Gastrocnemius medialis (tissue), 4 donors: Measurements from ENCODE around the gene NFX1. TPM values are rescaled to one million over a fixed set of nuclear protein-coding genes. Genes with fewer than 3 reads are reported as not detected.
A peak's percentile ranks its signal among the peaks of the same experiment; 100 is the strongest.

ENCODE experiments used
- ATAC-seq, 2 donors: fragments of 150-250 bp; one replicate each; pipeline ENCODE4 v1.9.1; 2016
- DNase-seq, 2 donors: peaks; one replicate each; pipeline ENCODE4 v3.0.0-alpha.2; 2019
- H3K27ac ChIP-seq, 4 donors: fragments of 200-600 bp; sonication (generic); 1 replicate in 1 of 4; 2 replicates in 3 of 4; pipeline ENCODE4 v1.5.1; 2016 to 2018; ENCODE audit warnings: mild to moderate bottlenecking in 2 of 4, moderate library complexity in 1 of 4
- H3K27me3 ChIP-seq, 3 donors: fragments of 200-600 bp; sonication (generic) in 2 of 3; 1 replicate in 1 of 3; 2 replicates in 2 of 3; pipeline versions ENCODE4 v1.5.1 to v1.6.0; 2016 to 2019; ENCODE audit warnings: mild to moderate bottlenecking in 1 of 3, moderate library complexity in 1 of 3
- H3K36me3 ChIP-seq, 2 donors: fragments of 200-600 bp; sonication (generic) in 1 of 2; one replicate each; pipeline ENCODE4 v1.5.1; 2017 to 2018
- H3K4me1 ChIP-seq, 2 donors: fragments of 200-600 bp; sonication (generic) in 1 of 2; one replicate each; pipeline ENCODE4 v1.5.1; 2016 to 2017; ENCODE audit warnings: mild to moderate bottlenecking in 2 of 2
- H3K4me3 ChIP-seq, 4 donors: fragments of 200-600 bp; sonication (generic) in 3 of 4; 1 replicate in 1 of 4; 2 replicates in 3 of 4; pipeline ENCODE4 v1.5.1; 2016 to 2019; ENCODE audit warnings: mild to moderate bottlenecking in 2 of 4
- H3K9me3 ChIP-seq, 3 donors: fragments of 200-600 bp; sonication (generic) in 2 of 3; 1 replicate in 1 of 3; 2 replicates in 2 of 3; pipeline ENCODE4 v1.5.1; 2016 to 2019
- CTCF ChIP-seq, 5 experiments: fragments of 450-650 bp in 3 of 5; fragments of 200-600 bp in 2 of 5; sonication (generic) in 2 of 5; IDR thresholded peaks in 4 of 5; conservative IDR thresholded peaks in 1 of 5; 1 replicate in 4 of 5; 2 replicates in 1 of 5; pipeline ENCODE4 v1.5.1; 2016 to 2019; ENCODE audit warnings: antibody characterized with exemption in 5 of 5, mild to moderate bottlenecking in 3 of 5, moderate library complexity in 3 of 5
- POLR2A ChIP-seq, 2 donors: fragments of 450-650 bp; IDR thresholded peaks; one replicate each; pipeline ENCODE4 v1.6.1; 2017; ENCODE audit warnings: antibody characterized with exemption in 2 of 2, mild to moderate bottlenecking in 2 of 2, moderate library complexity in 2 of 2
- in situ Hi-C, 4 donors: fragments of 200-750 bp; cut with MboI; loops; one replicate each; pipeline versions ENCODE4 v1.15.0 to v1.8.0; 2017; ENCODE audit warnings: low sequenced_read_pairs in 4 of 4
- intact Hi-C: fragments of 100-400 bp; cut with DNase I; formaldehyde crosslinking; loops from one replicate; pipeline ENCODE4 v1.15.1; 2023; ENCODE audit warnings: low total_unique reads
- total RNA-seq, 4 donors: library from RNA; depleted of rRNA; stranded (reverse); fragments of >200 nt; gene quantifications; one replicate each; pipeline versions ENCODE4 v1.1.0 to v1.2.3, GENCODE V29; 2016

The NFX1 gene
- total RNA-seq, 4 donors from 2014 or later = 29.8 to 52.0 (median 40.6) TPM

- in situ Hi-C loops = loop anchor here in 2 of 4 donors (10.0 to 25.0 kb wide), 2 partner anchors 165 to 177 kb away; partner anchors contain the start of gene NOL6 (in 2 of the 2)
- DNase-seq (peak; percentile 52 to 63), ATAC-seq (peak; percentile 62 to 74)
- TF ChIP-seq POLR2A (IDR thresholded peaks at IDR 0.05) (no peak), CTCF (IDR thresholded peaks at IDR 0.05 in 4 of 5, conservative IDR thresholded peaks at IDR 0.05 in 1 of 5) (no peak)
- Histone ChIP-seq H3K27ac (peak overlapping the region; percentile 62 to 80 (median 68)), H3K9me3 (no peaks in the 10 kb centered on the region), H3K27me3 (no peaks in the 10 kb centered on the region), H3K4me3 (no peak overlapping the region), H3K4me1 (peaks cover 67 to 78% of the 10 kb centered on the region in 2 donors), H3K36me3 (peaks cover 0 to 62% of the 10 kb centered on the region in 2 donors)
- intact Hi-C loops = no loop called here
Observed at GRCh38 chr9:33297432-33297831, 7.1 kb downstream of the NFX1 start.

GRCh38 chr9:33300546-33300945 is 10.2 kb downstream of the NFX1 start:
- TF ChIP-seq POLR2A (IDR thresholded peaks at IDR 0.05) (no peak), CTCF (IDR thresholded peaks at IDR 0.05 in 4 of 5, conservative IDR thresholded peaks at IDR 0.05 in 1 of 5) (no peak)
- Histone ChIP-seq H3K27me3 (no peaks in the 10 kb centered on the region), H3K27ac (peak overlapping the region; percentile 62 to 81 (median 72)), H3K4me1 (peaks cover 41 to 46% of the 10 kb centered on the region in 2 donors), H3K36me3 (peaks cover 0 to 86% of the 10 kb centered on the region in 2 donors), H3K9me3 (no peaks in the 10 kb centered on the region), H3K4me3 (no peak overlapping the region)
- ATAC-seq = peak; percentile 65 to 66
- intact Hi-C loops = no loop called here
- in situ Hi-C loops = no loop called here
- DNase-seq = peak in 1 of 2 donors; percentile 62

DNA sequence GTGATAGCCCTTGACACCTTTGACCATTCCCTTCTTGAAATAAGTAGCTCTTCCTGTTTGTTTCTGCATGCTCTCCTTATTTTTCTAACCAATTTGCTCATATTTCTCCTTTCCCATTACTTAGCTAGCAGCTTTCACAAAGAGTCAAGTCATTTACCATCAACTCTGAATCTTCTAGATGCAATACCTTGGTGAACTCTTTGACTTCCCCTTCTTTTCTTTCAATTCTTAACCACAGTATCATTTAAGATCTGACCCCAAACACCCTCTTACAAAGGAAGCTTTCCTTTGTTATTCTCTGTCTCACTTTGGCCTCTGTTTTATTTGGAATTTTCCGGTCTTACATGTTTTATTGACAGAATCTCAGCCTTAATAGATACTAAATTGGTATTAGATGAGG is 14.0 kb downstream of the NFX1 start:
- DNase-seq = no peak
- H3K4me1 ChIP-seq = peaks cover 16 to 17% of the 10 kb centered on the region in 2 donors
- in situ Hi-C loops = no loop called here

DNA sequence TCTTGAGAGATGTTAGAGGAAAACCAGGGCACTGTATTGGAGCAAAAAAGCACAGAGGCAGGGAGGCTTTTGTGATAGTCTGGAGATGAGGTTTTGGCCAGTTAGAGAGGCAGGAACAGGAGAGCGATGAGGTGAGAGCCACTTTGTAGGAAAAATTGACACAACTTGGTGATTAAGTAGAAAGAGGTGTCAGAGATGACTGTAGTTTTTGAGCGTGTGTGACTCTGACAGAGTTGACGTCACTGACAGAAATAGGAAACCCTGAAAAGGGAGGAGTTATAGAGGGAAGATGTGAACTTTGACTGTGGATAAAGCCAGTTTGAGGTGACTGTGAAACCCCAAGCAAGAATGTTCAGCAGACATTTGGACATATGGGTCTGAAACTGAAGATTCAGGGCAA is 15.7 kb downstream of the NFX1 start:
- Histone ChIP-seq H3K9me3 (no peaks in the 10 kb centered on the region), H3K4me3 (no peak overlapping the region), H3K36me3 (peaks cover 0 to 95% of the 10 kb centered on the region in 2 donors), H3K27me3 (no peaks in the 10 kb centered on the region), H3K27ac (peak overlapping the region in 3 of 4 donors; percentile 31 to 55 (median 47)), H3K4me1 (peaks cover 5 to 14% of the 10 kb centered on the region in 2 donors)
- in situ Hi-C loops = no loop called here
- intact Hi-C loops = no loop called here
- TF ChIP-seq CTCF (IDR thresholded peaks at IDR 0.05 in 4 of 5, conservative IDR thresholded peaks at IDR 0.05 in 1 of 5) = no peak
- TF ChIP-seq POLR2A (IDR thresholded peaks at IDR 0.05) = no peak
- DNase-seq = no peak
- ATAC-seq = peak in 1 of 2 donors; percentile 51

More for the DNA sequence above, 14.0 kb downstream of the NFX1 start:
- TF ChIP-seq POLR2A (IDR thresholded peaks at IDR 0.05) (no peak), CTCF (IDR thresholded peaks at IDR 0.05 in 4 of 5, conservative IDR thresholded peaks at IDR 0.05 in 1 of 5) (no peak)
- Histone ChIP-seq H3K27ac (no peak overlapping the region), H3K4me3 (no peak overlapping the region), H3K36me3 (peaks cover 0 to 96% of the 10 kb centered on the region in 2 donors), H3K9me3 (no peaks in the 10 kb centered on the region), H3K27me3 (no peaks in the 10 kb centered on the region)
- no peak for ATAC-seq
- intact Hi-C loops = no loop called here

GRCh38 chr9:33307067-33307466 is 16.8 kb downstream of the NFX1 start:
- no peak for TF ChIP-seq CTCF (IDR thresholded peaks at IDR 0.05 in 4 of 5, conservative IDR thresholded peaks at IDR 0.05 in 1 of 5)
- TF ChIP-seq POLR2A (IDR thresholded peaks at IDR 0.05) = no peak
- no peaks in the 10 kb centered on the region for H3K27me3 ChIP-seq
- H3K36me3 ChIP-seq = peaks cover 0 to 95% of the 10 kb centered on the region in 2 donors
- in situ Hi-C loops (no loop called here), intact Hi-C loops (no loop called here)
- DNase-seq = no peak
- no peak overlapping the region for H3K27ac ChIP-seq
- no peaks in the 10 kb centered on the region for H3K9me3 ChIP-seq
- no peak for ATAC-seq
- H3K4me1 ChIP-seq = peaks cover 0 to 9% of the 10 kb centered on the region in 2 donors
- no peak overlapping the region for H3K4me3 ChIP-seq
